H1 (cell line): ENCODE results near the gene RBM47. TPM values are rescaled to one million over a fixed set of nuclear protein-coding genes. Genes with fewer than 3 reads are reported as not detected.

Experiments
- EP300 ChIP-seq, 2 experiments: IDR thresholded peaks; 1 replicate in 1 of 2; 2 replicates in 1 of 2; pipeline ENCODE4 v1.6.1; 2011 to 2012; ENCODE audit warnings: low read depth in 2 of 2, low read length in 2 of 2, mild to moderate bottlenecking in 2 of 2, borderline replicate concordance in 1 of 2, inconsistent platforms in 1 of 2, moderate library complexity in 1 of 2
- RFX5 ChIP-seq: IDR thresholded peaks from 2 replicates; pipeline ENCODE4 v1.6.1; 2011; ENCODE audit warnings: low read depth, low read length, improper control_type of control experiment, borderline replicate concordance
- SIRT6 ChIP-seq: IDR thresholded peaks from one replicate; pipeline ENCODE4 v1.7.1; 2012; ENCODE audit warnings: low read length, inconsistent platforms
- TAF7 ChIP-seq: optimal IDR thresholded peaks from 2 replicates; pipeline ENCODE3; 2011; ENCODE audit warnings: low read depth, mild to moderate bottlenecking, inconsistent platforms, low read length, moderate library complexity, borderline replicate concordance
- polyA plus RNA-seq, 7 experiments: library from polyadenylated mRNA; depleted of rRNA in 3 of 7; stranded (reverse) in 5 of 7; unstranded in 2 of 7; fragments of >200 nt in 5 of 7; fragments of 200-250 nt in 2 of 7; gene quantifications; 1 replicate in 5 of 7; 2 replicates in 1 of 7; 4 replicates in 1 of 7; pipeline versions ENCODE4 v1.2.1 to v1.2.3, GENCODE V29; 2011 to 2013; ENCODE audit warnings: missing spikeins in 2 of 7, mixed read lengths in 2 of 7
- total RNA-seq: library from RNA; stranded (reverse); fragmentation: NEBNext Ultra II Directional; extraction: Animal tissue kit (Norgen Biotek cat#: 25700); gene quantifications from 2 replicates; pipeline ENCODE4 v1.2.1, GENCODE V29; 2021
- TF ChIP-seq, protein P1 (sequence below): fragments of 300-600 bp; sonication (generic); IDR thresholded peaks from 2 replicates; pipeline ENCODE4 v1.7.1; 2012; ENCODE audit warnings: low read length, moderate library complexity, mild to moderate bottlenecking, inconsistent platforms; ENCODE audit not compliant: insufficient replicate concordance

Gene RBM47
- total and polyA plus RNA-seq, 2 of the 8 experiments (the other 6 are each of a cell fraction or from before 2014, with no cell fraction given) = 42.8 to 78.9 TPM

DNA sequence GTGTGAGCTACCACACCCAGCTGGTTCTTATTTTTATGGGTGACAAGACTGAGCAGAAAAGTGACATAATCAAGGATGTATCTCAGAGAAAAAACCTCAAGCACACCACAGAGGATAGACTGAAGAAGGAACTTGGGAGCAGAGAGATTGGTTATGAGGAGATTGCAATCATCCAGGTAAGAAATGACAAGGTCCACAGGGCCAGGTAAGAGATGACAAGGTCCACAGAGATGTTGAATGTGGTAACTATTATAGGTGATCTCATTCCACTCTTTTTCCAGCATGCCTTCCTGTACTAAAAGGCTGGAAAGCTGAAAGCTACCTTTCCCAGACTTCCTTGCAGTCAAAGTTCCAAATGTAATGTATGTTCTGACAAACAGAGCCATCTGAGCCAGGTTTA, 15.9 kb upstream of the RBM47 start (continued):
- TF ChIP-seq, protein P1, sequence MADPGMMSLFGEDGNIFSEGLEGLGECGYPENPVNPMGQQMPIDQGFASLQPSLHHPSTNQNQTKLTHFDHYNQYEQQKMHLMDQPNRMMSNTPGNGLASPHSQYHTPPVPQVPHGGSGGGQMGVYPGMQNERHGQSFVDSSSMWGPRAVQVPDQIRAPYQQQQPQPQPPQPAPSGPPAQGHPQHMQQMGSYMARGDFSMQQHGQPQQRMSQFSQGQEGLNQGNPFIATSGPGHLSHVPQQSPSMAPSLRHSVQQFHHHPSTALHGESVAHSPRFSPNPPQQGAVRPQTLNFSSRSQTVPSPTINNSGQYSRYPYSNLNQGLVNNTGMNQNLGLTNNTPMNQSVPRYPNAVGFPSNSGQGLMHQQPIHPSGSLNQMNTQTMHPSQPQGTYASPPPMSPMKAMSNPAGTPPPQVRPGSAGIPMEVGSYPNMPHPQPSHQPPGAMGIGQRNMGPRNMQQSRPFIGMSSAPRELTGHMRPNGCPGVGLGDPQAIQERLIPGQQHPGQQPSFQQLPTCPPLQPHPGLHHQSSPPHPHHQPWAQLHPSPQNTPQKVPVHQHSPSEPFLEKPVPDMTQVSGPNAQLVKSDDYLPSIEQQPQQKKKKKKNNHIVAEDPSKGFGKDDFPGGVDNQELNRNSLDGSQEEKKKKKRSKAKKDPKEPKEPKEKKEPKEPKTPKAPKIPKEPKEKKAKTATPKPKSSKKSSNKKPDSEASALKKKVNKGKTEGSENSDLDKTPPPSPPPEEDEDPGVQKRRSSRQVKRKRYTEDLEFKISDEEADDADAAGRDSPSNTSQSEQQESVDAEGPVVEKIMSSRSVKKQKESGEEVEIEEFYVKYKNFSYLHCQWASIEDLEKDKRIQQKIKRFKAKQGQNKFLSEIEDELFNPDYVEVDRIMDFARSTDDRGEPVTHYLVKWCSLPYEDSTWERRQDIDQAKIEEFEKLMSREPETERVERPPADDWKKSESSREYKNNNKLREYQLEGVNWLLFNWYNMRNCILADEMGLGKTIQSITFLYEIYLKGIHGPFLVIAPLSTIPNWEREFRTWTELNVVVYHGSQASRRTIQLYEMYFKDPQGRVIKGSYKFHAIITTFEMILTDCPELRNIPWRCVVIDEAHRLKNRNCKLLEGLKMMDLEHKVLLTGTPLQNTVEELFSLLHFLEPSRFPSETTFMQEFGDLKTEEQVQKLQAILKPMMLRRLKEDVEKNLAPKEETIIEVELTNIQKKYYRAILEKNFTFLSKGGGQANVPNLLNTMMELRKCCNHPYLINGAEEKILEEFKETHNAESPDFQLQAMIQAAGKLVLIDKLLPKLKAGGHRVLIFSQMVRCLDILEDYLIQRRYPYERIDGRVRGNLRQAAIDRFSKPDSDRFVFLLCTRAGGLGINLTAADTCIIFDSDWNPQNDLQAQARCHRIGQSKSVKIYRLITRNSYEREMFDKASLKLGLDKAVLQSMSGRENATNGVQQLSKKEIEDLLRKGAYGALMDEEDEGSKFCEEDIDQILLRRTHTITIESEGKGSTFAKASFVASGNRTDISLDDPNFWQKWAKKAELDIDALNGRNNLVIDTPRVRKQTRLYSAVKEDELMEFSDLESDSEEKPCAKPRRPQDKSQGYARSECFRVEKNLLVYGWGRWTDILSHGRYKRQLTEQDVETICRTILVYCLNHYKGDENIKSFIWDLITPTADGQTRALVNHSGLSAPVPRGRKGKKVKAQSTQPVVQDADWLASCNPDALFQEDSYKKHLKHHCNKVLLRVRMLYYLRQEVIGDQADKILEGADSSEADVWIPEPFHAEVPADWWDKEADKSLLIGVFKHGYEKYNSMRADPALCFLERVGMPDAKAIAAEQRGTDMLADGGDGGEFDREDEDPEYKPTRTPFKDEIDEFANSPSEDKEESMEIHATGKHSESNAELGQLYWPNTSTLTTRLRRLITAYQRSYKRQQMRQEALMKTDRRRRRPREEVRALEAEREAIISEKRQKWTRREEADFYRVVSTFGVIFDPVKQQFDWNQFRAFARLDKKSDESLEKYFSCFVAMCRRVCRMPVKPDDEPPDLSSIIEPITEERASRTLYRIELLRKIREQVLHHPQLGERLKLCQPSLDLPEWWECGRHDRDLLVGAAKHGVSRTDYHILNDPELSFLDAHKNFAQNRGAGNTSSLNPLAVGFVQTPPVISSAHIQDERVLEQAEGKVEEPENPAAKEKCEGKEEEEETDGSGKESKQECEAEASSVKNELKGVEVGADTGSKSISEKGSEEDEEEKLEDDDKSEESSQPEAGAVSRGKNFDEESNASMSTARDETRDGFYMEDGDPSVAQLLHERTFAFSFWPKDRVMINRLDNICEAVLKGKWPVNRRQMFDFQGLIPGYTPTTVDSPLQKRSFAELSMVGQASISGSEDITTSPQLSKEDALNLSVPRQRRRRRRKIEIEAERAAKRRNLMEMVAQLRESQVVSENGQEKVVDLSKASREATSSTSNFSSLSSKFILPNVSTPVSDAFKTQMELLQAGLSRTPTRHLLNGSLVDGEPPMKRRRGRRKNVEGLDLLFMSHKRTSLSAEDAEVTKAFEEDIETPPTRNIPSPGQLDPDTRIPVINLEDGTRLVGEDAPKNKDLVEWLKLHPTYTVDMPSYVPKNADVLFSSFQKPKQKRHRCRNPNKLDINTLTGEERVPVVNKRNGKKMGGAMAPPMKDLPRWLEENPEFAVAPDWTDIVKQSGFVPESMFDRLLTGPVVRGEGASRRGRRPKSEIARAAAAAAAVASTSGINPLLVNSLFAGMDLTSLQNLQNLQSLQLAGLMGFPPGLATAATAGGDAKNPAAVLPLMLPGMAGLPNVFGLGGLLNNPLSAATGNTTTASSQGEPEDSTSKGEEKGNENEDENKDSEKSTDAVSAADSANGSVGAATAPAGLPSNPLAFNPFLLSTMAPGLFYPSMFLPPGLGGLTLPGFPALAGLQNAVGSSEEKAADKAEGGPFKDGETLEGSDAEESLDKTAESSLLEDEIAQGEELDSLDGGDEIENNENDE = no peak
- TF ChIP-seq EP300 (IDR thresholded peaks at IDR 0.05; ENCODE audit: borderline replicate concordance in 1 of 2, low read depth in 2 of 2, low read length in 2 of 2) = no peak
- TF ChIP-seq RFX5 = no peak
- no peak for TF ChIP-seq TAF7
- no peak for TF ChIP-seq SIRT6
